K562 (cell line): ENCODE measurements around the gene DNAAF1. TPM values are rescaled to one million over a fixed set of nuclear protein-coding genes. Genes with fewer than 3 reads are reported as not detected.

Experiments used
- CAMTA2 ChIP-seq: fragments of 250-450 bp; sonication (Bioruptor Pico); conservative IDR thresholded peaks from 2 replicates; pipeline ENCODE4 v1.5.1; 2022
- CBFB ChIP-seq: sonication (generic); formaldehyde crosslinking; IDR thresholded peaks from 2 replicates; pipeline ENCODE4 v1.4.0; 2020; ENCODE audit warnings: mild to moderate bottlenecking, missing genetic modification reagents
- EGR1 ChIP-seq: fragments of 450-650 bp; conservative IDR thresholded peaks from 2 replicates; pipeline ENCODE4 v1.6.1; 2017; ENCODE audit warnings: mild to moderate bottlenecking
- ELF1 ChIP-seq: fragments of 200-800 bp; sonication (Bioruptor generic); IDR thresholded peaks from 2 replicates; pipeline ENCODE4 v1.6.1; 2016; ENCODE audit warnings: missing genetic modification characterization, missing compliant biosample characterization
- HDAC6 ChIP-seq: IDR thresholded peaks from 2 replicates; pipeline ENCODE4 v1.6.1; 2012; ENCODE audit warnings: low read depth, mild to moderate bottlenecking, control low read depth, inconsistent platforms, low read length, moderate library complexity
- HMG20A ChIP-seq: fragments of 450-650 bp; formaldehyde crosslinking; conservative IDR thresholded peaks from 2 replicates; pipeline ENCODE4 v1.4.0; 2020; ENCODE audit warnings: mild to moderate bottlenecking, mixed read lengths
- HNRNPH1 ChIP-seq: fragments of 200-400 bp; formaldehyde crosslinking; optimal IDR thresholded peaks from 2 replicates; pipeline ENCODE3; 2017; ENCODE audit warnings: low read depth, mild to moderate bottlenecking, low read length, moderate library complexity
- IRF2 ChIP-seq: sonication (generic); formaldehyde crosslinking; IDR thresholded peaks from 2 replicates; pipeline ENCODE4 v1.8.1; 2022; ENCODE audit warnings: mild to moderate bottlenecking, missing genetic modification reagents
- KDM2B ChIP-seq: fragments of 250-450 bp; sonication (Bioruptor Pico); IDR thresholded peaks from 2 replicates; pipeline ENCODE4 v1.8.0; 2021; ENCODE audit warnings: mild to moderate bottlenecking, moderate library complexity
- MAFF ChIP-seq: IDR thresholded peaks from 2 replicates; pipeline ENCODE4 v1.6.1; 2012; ENCODE audit warnings: low read length, improper control_type of control experiment
- MLLT1 ChIP-seq, 2 experiments: fragments of 450-650 bp; IDR thresholded peaks; 2 replicates each; pipeline ENCODE4 v1.6.1; 2016
- NEUROD1 ChIP-seq: fragments of 150-350 bp; IDR thresholded peaks from 2 replicates; pipeline ENCODE4 v1.6.1; 2014; ENCODE audit warnings: borderline replicate concordance, low read length, low read depth; ENCODE audit not compliant: partially characterized antibody
- NR3C1 ChIP-seq: sonication (generic); formaldehyde crosslinking; IDR thresholded peaks from 2 replicates; pipeline ENCODE4 v1.8.1; 2022; ENCODE audit warnings: missing genetic modification reagents
- POLR2AphosphoS2 ChIP-seq: IDR thresholded peaks from 2 replicates; pipeline ENCODE4 v1.6.1; 2012; ENCODE audit warnings: low read length, improper control_type of control experiment
- RB1 ChIP-seq: fragments of 450-650 bp; IDR thresholded peaks from 2 replicates; pipeline ENCODE4 v1.6.1; 2017; ENCODE audit warnings: low read depth, mild to moderate bottlenecking
- RBM34 ChIP-seq: fragments of 200-400 bp; formaldehyde crosslinking; IDR thresholded peaks from 2 replicates; pipeline ENCODE4 v1.6.1; 2018; ENCODE audit warnings: low read length, borderline replicate concordance; ENCODE audit not compliant: insufficient read depth
- RNF219 ChIP-seq: fragments of 250-450 bp; sonication (Bioruptor Pico); IDR thresholded peaks from 2 replicates; pipeline ENCODE4 v1.5.0; 2022; ENCODE audit warnings: mild to moderate bottlenecking
- SIN3B ChIP-seq: fragments of 450-650 bp; IDR thresholded peaks from 2 replicates; pipeline ENCODE4 v1.6.1; 2017; ENCODE audit warnings: low read depth, mild to moderate bottlenecking, moderate library complexity
- ZNF3 ChIP-seq: fragments of 250-450 bp; sonication (Bioruptor Pico); IDR thresholded peaks from 2 replicates; pipeline ENCODE4 v1.5.0; 2021; ENCODE audit warnings: mild to moderate bottlenecking, moderate library complexity
- ZNF76 ChIP-seq: fragments of 250-450 bp; sonication (Bioruptor Pico); IDR thresholded peaks from 2 replicates; pipeline ENCODE4 v1.4.0; 2020; ENCODE audit warnings: mild to moderate bottlenecking, moderate library complexity, borderline replicate concordance
- ZSCAN29 ChIP-seq: fragments of 450-650 bp; IDR thresholded peaks from 2 replicates; pipeline ENCODE4 v1.6.1; 2017
- polyA plus RNA-seq, 8 experiments: library from polyadenylated mRNA; depleted of rRNA in 4 of 8; stranded (reverse) in 5 of 8; unstranded in 3 of 8; fragments of >200 nt; fragmentation: Nextera tagmentation in 2 of 8; fragmentation: Illumina TruSeq in 1 of 8; extraction: Ambion mirVana in 2 of 8; extraction: Trizol in 1 of 8; gene quantifications; 2 replicates each; pipeline versions ENCODE4 v1.2.1 to v1.2.3, GENCODE V29; 2011 to 2014; ENCODE audit warnings: inconsistent platforms in 1 of 8, missing spikeins in 1 of 8
- total RNA-seq, 7 experiments: library from RNA; depleted of rRNA in 6 of 7; stranded (reverse); fragments of >200 nt in 6 of 7; fragmentation: Illumina TruSeq in 2 of 7; extraction: Trizol in 2 of 7; gene quantifications; 2 replicates each; pipeline versions ENCODE4 v1.2.1 to v1.2.3, GENCODE V29; 2011 to 2021; ENCODE audit warnings: low replicate concordance in 1 of 7
- TF ChIP-seq, protein P1 (sequence below): fragments of 250-450 bp; sonication (Bioruptor Pico); IDR thresholded peaks from 2 replicates; pipeline ENCODE4 v1.5.0; 2021; ENCODE audit warnings: mild to moderate bottlenecking, borderline replicate concordance
- TF ChIP-seq, protein P2 (sequence below): fragments of 450-650 bp; IDR thresholded peaks from 2 replicates; pipeline ENCODE4 v1.6.1; 2016; ENCODE audit warnings: antibody characterized with exemption

Gene DNAAF1
- total and polyA plus RNA-seq, 9 of the 15 experiments (the other 6 are each of a cell fraction or from before 2014, with no cell fraction given), result 0.01 TPM; not detected in 8

DNA sequence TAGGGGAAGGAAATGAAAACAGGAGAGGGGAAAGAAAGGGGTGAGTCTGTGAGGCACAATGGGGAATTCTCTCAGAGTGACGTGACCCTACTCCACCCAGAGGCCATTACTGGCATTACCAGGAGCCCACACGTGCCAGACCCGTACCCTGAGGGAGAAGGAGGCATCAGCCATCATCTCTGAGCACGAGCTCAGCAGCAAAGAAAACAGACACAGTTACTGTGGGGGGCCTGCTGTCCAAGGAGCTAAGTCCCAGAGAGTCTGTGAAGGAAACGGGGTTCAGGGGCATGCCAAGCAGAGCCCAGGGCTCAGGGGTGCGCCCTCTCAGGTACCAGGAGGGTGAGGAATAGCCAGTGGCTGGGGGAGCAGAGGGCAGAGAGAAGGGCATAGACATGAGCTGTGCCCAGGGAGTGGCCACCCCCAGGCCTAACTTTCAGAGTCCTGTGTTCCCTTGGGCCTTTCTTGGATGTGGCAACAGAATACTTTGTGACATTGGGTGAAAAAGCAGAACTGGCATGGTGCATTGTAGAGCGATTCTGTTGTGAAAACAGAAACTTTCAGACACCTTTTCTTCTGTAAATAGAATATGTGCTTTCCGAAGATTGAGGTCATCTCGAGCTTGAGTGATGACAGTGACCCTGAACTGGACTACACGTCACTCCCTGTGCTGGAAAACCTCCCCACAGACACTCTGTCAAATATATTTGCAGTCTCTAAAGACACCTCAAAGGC lies 30.4 kb downstream of the DNAAF1 start (continued):
- TF ChIP-seq KDM2B (CRISPR knock-in tag) (no peak), ZSCAN29 (no peak), MAFF (no peak), NEUROD1 (no peak), SIN3B (no peak), RNF219 (no peak), RB1 (0 out of 2 replicates have a peak, but pooled peaks have one; percentile 21), MLLT1 (IDR thresholded peaks at IDR 0.05) (0 out of 4 replicates have a peak, but pooled peaks of 1 of the 2 experiments have one; percentile 23), HNRNPH1 (no peak), RBM34 (no peak), POLR2AphosphoS2 (no peak), IRF2 (CRISPR knock-in tag) (no peak), ZNF76 (CRISPR knock-in tag) (no peak), ZNF3 (CRISPR knock-in tag) (no peak), HMG20A (no peak), CBFB (CRISPR knock-in tag) (no peak), EGR1 (no peak), ELF1 (no peak), HDAC6 (no peak), NR3C1 (CRISPR knock-in tag) (no peak), CAMTA2 (no peak)
- TF ChIP-seq, protein P1, sequence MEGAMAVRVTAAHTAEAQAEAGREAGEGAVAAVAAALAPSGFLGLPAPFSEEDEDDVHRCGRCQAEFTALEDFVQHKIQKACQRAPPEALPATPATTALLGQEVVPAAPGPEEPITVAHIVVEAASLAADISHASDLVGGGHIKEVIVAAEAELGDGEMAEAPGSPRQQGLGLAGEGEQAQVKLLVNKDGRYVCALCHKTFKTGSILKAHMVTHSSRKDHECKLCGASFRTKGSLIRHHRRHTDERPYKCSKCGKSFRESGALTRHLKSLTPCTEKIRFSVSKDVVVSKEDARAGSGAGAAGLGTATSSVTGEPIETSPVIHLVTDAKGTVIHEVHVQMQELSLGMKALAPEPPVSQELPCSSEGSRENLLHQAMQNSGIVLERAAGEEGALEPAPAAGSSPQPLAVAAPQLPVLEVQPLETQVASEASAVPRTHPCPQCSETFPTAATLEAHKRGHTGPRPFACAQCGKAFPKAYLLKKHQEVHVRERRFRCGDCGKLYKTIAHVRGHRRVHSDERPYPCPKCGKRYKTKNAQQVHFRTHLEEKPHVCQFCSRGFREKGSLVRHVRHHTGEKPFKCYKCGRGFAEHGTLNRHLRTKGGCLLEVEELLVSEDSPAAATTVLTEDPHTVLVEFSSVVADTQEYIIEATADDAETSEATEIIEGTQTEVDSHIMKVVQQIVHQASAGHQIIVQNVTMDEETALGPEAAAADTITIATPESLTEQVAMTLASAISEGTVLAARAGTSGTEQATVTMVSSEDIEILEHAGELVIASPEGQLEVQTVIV (CRISPR knock-in tag), result no peak
- TF ChIP-seq, protein P2, sequence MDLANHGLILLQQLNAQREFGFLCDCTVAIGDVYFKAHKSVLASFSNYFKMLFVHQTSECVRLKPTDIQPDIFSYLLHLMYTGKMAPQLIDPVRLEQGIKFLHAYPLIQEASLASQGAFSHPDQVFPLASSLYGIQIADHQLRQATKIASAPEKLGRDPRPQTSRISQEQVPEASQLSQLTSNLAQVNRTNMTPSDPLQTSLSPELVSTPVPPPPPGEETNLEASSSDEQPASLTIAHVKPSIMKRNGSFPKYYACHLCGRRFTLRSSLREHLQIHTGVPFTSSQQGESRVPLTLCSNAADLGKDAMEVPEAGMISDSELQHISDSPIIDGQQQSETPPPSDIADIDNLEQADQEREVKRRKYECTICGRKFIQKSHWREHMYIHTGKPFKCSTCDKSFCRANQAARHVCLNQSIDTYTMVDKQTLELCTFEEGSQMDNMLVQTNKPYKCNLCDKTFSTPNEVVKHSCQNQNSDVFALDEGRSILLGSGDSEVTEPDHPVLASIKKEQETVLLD, result no peak
